Amygdala (tissue), 56 donors: ENCODE measurements around the gene DPPA5.
"Not testable (repeated sequence)": the region's sequence is repeated elsewhere in the genome, so short reads cannot be mapped to it uniquely, and the experiment has no call there.

ENCODE experiments used
- DNase-seq, 56 donors: peaks; one replicate each; lab custom pipeline; 2025; lab: John Stamatoyannopoulos, UW

Gene DPPA5

DNA sequence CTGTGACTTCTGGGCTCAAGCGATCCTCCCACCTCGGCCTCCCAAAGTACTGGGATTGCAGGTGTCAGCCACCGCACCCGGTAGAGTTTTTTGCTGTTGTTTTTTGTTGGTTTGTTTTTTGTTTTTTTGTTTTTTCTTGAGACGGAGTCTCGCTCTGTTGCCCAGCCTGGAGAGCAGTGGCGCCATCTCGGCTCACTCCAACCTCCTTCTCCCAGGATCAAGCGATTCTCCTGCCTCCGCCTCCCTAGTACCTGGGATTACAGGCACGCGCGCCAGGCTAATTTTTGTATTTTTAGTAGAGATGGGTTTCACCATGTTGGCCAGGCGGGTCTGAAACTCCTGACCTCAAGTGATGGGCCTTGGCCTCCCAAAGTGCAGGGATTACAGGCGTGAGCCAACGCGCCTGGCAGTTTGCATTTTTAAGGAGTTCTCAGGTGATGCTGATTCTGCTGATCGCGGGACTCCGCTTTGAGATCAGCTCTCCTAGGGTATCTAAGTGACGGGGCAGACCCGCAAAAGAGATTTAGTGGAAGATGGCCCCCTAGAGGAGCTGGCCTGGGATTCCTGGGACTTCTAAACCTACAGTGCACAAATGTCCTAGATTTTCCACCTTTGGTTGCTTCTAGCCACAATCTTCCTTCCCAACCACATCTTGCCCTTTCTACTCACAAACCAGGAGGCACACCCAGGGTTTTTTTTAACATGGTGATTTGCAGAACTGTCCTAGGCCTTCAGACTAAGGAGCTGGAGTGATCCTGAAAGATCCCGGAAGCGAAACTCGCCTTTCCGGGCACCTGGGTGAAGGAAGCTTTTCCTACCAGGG lies 45.2 kb downstream of the DPPA5 start:
- peak in 1 of 56 donors; percentile 4 for DNase-seq

DNA sequence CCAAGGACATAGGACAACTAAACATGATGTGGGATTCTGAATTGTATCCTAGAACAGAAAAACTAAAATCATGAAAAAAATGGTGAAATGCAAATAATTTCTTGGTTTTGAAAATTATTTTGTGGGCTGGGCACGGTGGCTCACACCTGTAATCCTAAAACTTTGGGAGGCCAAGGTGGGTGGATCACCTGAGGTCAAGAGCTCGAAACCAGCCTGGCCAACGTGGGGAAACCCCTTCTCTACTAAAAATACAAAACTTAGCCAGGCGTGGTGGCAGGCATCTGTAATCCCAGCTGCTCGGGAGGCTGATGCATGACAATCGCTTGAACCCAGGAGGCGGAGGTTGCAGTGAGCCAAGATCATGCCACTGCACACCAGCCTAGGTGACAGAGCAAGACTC lies 50.3 kb downstream of the DPPA5 start:
- DNase-seq, result not testable (repeated sequence)
